ENCODE data around the gene CYP4F11.
"Not testable (repeated sequence)": the region's sequence is repeated elsewhere in the genome, so short reads cannot be mapped to it uniquely, and the experiment has no call there.

The CYP4F11 gene

GRCh38 chr19:15897026-15897737, 37.1 kb downstream of the CYP4F11 start:
- Histone ChIP-seq H3K4me3 (no peak overlapping the region), H3K9ac (ENCODE audit: insufficient read length) (no peak overlapping the region), H3K9me3 (ENCODE audit: low read depth, low read length) (no peaks in the 10 kb centered on the region), H3K36me3 (ENCODE audit: insufficient read depth, low read length) (no peaks in the 10 kb centered on the region), H3K27ac (no peak overlapping the region)
- TF ChIP-seq FOXP2 (optimal IDR thresholded peaks at IDR 0.05; ENCODE audit: control extremely low read depth, extremely low read length, insufficient read depth) (no peak), POLR2AphosphoS5 (IDR thresholded peaks at IDR 0.05; ENCODE audit: borderline replicate concordance, low read depth, low read length) (no peak), EZH2 (IDR thresholded peaks at IDR 0.05) (no peak)
- DNase-seq (ENCODE audit: low read depth, low spot score), result no peak

GRCh38 chr19:15895876-15896430, 38.4 kb downstream of the CYP4F11 start:
- H3K9ac ChIP-seq (ENCODE audit: insufficient read length), result no peak overlapping the region
- no peaks in the 10 kb centered on the region for H3K36me3 ChIP-seq (ENCODE audit: insufficient read depth, low read length)
- DNase-seq (ENCODE audit: low read depth, low spot score), result no peak
- H3K27ac ChIP-seq, result no peak overlapping the region
- H3K9me3 ChIP-seq (ENCODE audit: low read depth, low read length), result no peaks in the 10 kb centered on the region
- TF ChIP-seq POLR2AphosphoS5 (IDR thresholded peaks at IDR 0.05; ENCODE audit: borderline replicate concordance, low read depth, low read length) (no peak), EZH2 (IDR thresholded peaks at IDR 0.05) (no peak), FOXP2 (optimal IDR thresholded peaks at IDR 0.05; ENCODE audit: control extremely low read depth, extremely low read length, insufficient read depth) (no peak)
- no peak overlapping the region for H3K4me3 ChIP-seq

- H3K4me3 ChIP-seq, result no peak overlapping the region
- H3K9me3 ChIP-seq (ENCODE audit: low read depth, low read length), result no peaks in the 10 kb centered on the region
- H3K9ac ChIP-seq (ENCODE audit: insufficient read length), result no peak overlapping the region
- no peak for TF ChIP-seq FOXP2 (optimal IDR thresholded peaks at IDR 0.05; ENCODE audit: control extremely low read depth, extremely low read length, insufficient read depth)
- TF ChIP-seq POLR2AphosphoS5 (IDR thresholded peaks at IDR 0.05; ENCODE audit: borderline replicate concordance, low read depth, low read length), result no peak
- TF ChIP-seq EZH2 (IDR thresholded peaks at IDR 0.05), result no peak
- H3K27ac ChIP-seq, result no peak overlapping the region
- H3K36me3 ChIP-seq (ENCODE audit: insufficient read depth, low read length), result no peaks in the 10 kb centered on the region
- no peak for DNase-seq (ENCODE audit: low read depth, low spot score)
These were observed 40.0 kb downstream of the CYP4F11 start for GRCh38 chr19:15894359-15894758.

- Histone ChIP-seq H3K4me3 (no peak overlapping the region), H3K9ac (ENCODE audit: insufficient read length) (no peak overlapping the region), H3K36me3 (ENCODE audit: insufficient read depth, low read length) (no peaks in the 10 kb centered on the region), H3K27ac (no peak overlapping the region), H3K9me3 (ENCODE audit: low read depth, low read length) (no peaks in the 10 kb centered on the region)
- no peak for DNase-seq (ENCODE audit: low read depth, low spot score)
- TF ChIP-seq POLR2AphosphoS5 (IDR thresholded peaks at IDR 0.05; ENCODE audit: borderline replicate concordance, low read depth, low read length) (no peak), FOXP2 (optimal IDR thresholded peaks at IDR 0.05; ENCODE audit: control extremely low read depth, extremely low read length, insufficient read depth) (no peak), EZH2 (IDR thresholded peaks at IDR 0.05) (no peak)
These were observed 40.9 kb downstream of the CYP4F11 start for GRCh38 chr19:15893477-15893876.

GRCh38 chr19:15892012-15892411, 42.3 kb downstream of the CYP4F11 start:
- TF ChIP-seq FOXP2 (optimal IDR thresholded peaks at IDR 0.05; ENCODE audit: control extremely low read depth, extremely low read length, insufficient read depth), result no peak
- TF ChIP-seq EZH2 (IDR thresholded peaks at IDR 0.05), result no peak
- no peak for TF ChIP-seq POLR2AphosphoS5 (IDR thresholded peaks at IDR 0.05; ENCODE audit: borderline replicate concordance, low read depth, low read length)
- no peak for DNase-seq (ENCODE audit: low read depth, low spot score)
- no peaks in the 10 kb centered on the region for H3K9me3 ChIP-seq (ENCODE audit: low read depth, low read length)
- no peak overlapping the region for H3K27ac ChIP-seq
- H3K36me3 ChIP-seq (ENCODE audit: insufficient read depth, low read length), result no peaks in the 10 kb centered on the region
- no peak overlapping the region for H3K4me3 ChIP-seq
- no peak overlapping the region for H3K9ac ChIP-seq (ENCODE audit: insufficient read length)

- no peaks in the 10 kb centered on the region for H3K9me3 ChIP-seq (ENCODE audit: low read depth, low read length)
- H3K4me3 ChIP-seq, result no peak overlapping the region
- H3K36me3 ChIP-seq (ENCODE audit: insufficient read depth, low read length), result no peaks in the 10 kb centered on the region
- DNase-seq (ENCODE audit: low read depth, low spot score), result no peak
- no peak for TF ChIP-seq POLR2AphosphoS5 (IDR thresholded peaks at IDR 0.05; ENCODE audit: borderline replicate concordance, low read depth, low read length)
- no peak for TF ChIP-seq FOXP2 (optimal IDR thresholded peaks at IDR 0.05; ENCODE audit: control extremely low read depth, extremely low read length, insufficient read depth)
- no peak for TF ChIP-seq EZH2 (IDR thresholded peaks at IDR 0.05)
- H3K9ac ChIP-seq (ENCODE audit: insufficient read length), result no peak overlapping the region
- no peak overlapping the region for H3K27ac ChIP-seq
These were observed 42.9 kb downstream of the CYP4F11 start for GRCh38 chr19:15891434-15891833.

GRCh38 chr19:15889339-15889738, 45.0 kb downstream of the CYP4F11 start:
- DNase-seq (ENCODE audit: low read depth, low spot score); H3K36me3 ChIP-seq (ENCODE audit: insufficient read depth, low read length); H3K4me3 ChIP-seq; H3K9ac ChIP-seq (ENCODE audit: insufficient read length); H3K9me3 ChIP-seq (ENCODE audit: low read depth, low read length); H3K27ac ChIP-seq: not testable (repeated sequence)

GRCh38 chr19:15885919-15886318, 48.4 kb downstream of the CYP4F11 start:
- TF ChIP-seq FOXP2 (optimal IDR thresholded peaks at IDR 0.05; ENCODE audit: control extremely low read depth, extremely low read length, insufficient read depth), result no peak
- no peak for TF ChIP-seq EZH2 (IDR thresholded peaks at IDR 0.05)
- TF ChIP-seq POLR2AphosphoS5 (IDR thresholded peaks at IDR 0.05; ENCODE audit: borderline replicate concordance, low read depth, low read length), result no peak
- H3K9ac ChIP-seq (ENCODE audit: insufficient read length), result no peak overlapping the region
- no peaks in the 10 kb centered on the region for H3K9me3 ChIP-seq (ENCODE audit: low read depth, low read length)

GRCh38 chr19:15885167-15885566, 49.2 kb downstream of the CYP4F11 start:
- H3K36me3 ChIP-seq (ENCODE audit: insufficient read depth, low read length), result no peaks in the 10 kb centered on the region
- H3K9ac ChIP-seq (ENCODE audit: insufficient read length), result no peak overlapping the region
- H3K4me3 ChIP-seq, result no peak overlapping the region
- TF ChIP-seq EZH2 (IDR thresholded peaks at IDR 0.05) (no peak), FOXP2 (optimal IDR thresholded peaks at IDR 0.05; ENCODE audit: control extremely low read depth, extremely low read length, insufficient read depth) (no peak), POLR2AphosphoS5 (IDR thresholded peaks at IDR 0.05; ENCODE audit: borderline replicate concordance, low read depth, low read length) (no peak)
- DNase-seq (ENCODE audit: low read depth, low spot score), result no peak
- no peaks in the 10 kb centered on the region for H3K9me3 ChIP-seq (ENCODE audit: low read depth, low read length)
- no peak overlapping the region for H3K27ac ChIP-seq

More at GRCh38 chr19:15885919-15886318, 48.4 kb downstream of the CYP4F11 start:
- DNase-seq (ENCODE audit: low read depth, low spot score), result no peak
- H3K36me3 ChIP-seq (ENCODE audit: insufficient read depth, low read length), result no peaks in the 10 kb centered on the region
- H3K27ac ChIP-seq, result no peak overlapping the region
- no peak overlapping the region for H3K4me3 ChIP-seq

GRCh38 chr19:15883329-15883728, 51.0 kb downstream of the CYP4F11 start:
- not testable (repeated sequence) for DNase-seq (ENCODE audit: low read depth, low spot score)

More at GRCh38 chr19:15883329-15883728, 51.0 kb downstream of the CYP4F11 start:
- not testable (repeated sequence) for H3K9ac ChIP-seq (ENCODE audit: insufficient read length); H3K9me3 ChIP-seq (ENCODE audit: low read depth, low read length); H3K36me3 ChIP-seq (ENCODE audit: insufficient read depth, low read length); H3K27ac ChIP-seq; H3K4me3 ChIP-seq

Measured in SK-N-MC (cell line).